Effector memory CD4-positive, alpha-beta T cell (primary cell): ENCODE measurements around the gene SPAG9.

Experiments used
- DNase-seq, 3 donors: peaks; one replicate each; pipeline ENCODE4 v3.0.0-alpha.2; 2020
- H3K27ac ChIP-seq: 2 replicates; pipeline ENCODE4 v1.7.0; 2013; ENCODE audit warnings: mild to moderate bottlenecking, low read length, moderate library complexity; ENCODE audit not compliant: insufficient read depth, poor library complexity, severe bottlenecking
- H3K27me3 ChIP-seq: replicated peaks from 2 replicates; pipeline ENCODE4 v1.7.0; 2013; ENCODE audit warnings: mild to moderate bottlenecking, low read length; ENCODE audit not compliant: insufficient read depth, control insufficient read depth, poor library complexity, severe bottlenecking
- H3K36me3 ChIP-seq: 2 replicates; pipeline ENCODE4 v1.7.0; 2013; ENCODE audit warnings: mild to moderate bottlenecking, low read length, moderate library complexity; ENCODE audit not compliant: control insufficient read depth, insufficient read depth
- H3K4me1 ChIP-seq: 2 replicates; pipeline ENCODE4 v1.7.0; 2013; ENCODE audit warnings: low read length, mild to moderate bottlenecking; ENCODE audit not compliant: control insufficient read depth, insufficient read depth, poor library complexity, severe bottlenecking
- H3K4me3 ChIP-seq: 2 replicates; pipeline ENCODE4 v1.7.0; 2013; ENCODE audit warnings: low read length, low read depth, mild to moderate bottlenecking; ENCODE audit not compliant: insufficient read depth, poor library complexity, severe bottlenecking
- H3K9me3 ChIP-seq: 2 replicates; pipeline ENCODE4 v1.7.0; 2013; ENCODE audit warnings: mild to moderate bottlenecking, low read length, moderate library complexity; ENCODE audit not compliant: control insufficient read depth

SPAG9 gene

DNA sequence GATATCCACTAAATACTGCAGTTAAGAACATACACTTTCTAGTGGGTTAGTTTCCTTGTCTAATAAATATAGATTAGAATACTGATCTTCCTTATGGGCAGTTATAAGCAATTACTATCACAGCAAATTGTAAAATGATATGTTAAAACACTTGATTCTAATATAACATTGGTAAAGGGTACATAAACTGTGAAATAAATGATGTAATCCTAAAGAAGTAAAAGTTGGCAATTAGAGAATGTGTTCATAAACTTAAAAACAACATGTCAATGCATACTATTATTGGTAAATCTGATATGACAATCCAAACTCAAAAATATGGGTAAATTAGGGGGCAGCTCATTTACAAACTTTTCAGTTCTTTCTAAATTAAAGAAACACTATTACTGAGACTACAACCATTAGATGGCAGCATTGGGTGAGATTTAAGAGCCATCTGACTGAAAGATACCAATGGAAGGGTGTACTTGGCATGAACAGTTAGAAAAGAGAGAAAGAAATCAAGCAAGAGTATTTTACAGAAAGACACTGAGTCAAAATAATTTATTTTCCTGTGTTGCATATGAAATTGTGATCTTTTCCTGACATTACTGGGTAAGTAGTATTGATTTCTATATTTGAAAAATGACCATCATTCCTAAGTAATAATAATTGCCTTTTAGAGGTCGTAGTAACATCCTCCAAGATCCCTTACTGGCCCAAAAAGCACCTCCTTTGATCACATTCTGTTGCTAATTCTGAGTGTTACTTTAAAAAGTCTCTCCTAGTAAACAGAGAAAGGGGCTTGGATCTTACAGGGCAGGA is 119.6 kb downstream of the SPAG9 start:
- Histone ChIP-seq H3K27me3 (no peaks in the 10 kb centered on the region), H3K4me3 (no peak overlapping the region), H3K27ac (no peak overlapping the region), H3K36me3 (peaks cover 40% of the 10 kb centered on the region), H3K9me3 (no peaks in the 10 kb centered on the region), H3K4me1 (no peaks in the 10 kb centered on the region)
- DNase-seq, result peak in 1 of 3 donors; percentile 5

DNA sequence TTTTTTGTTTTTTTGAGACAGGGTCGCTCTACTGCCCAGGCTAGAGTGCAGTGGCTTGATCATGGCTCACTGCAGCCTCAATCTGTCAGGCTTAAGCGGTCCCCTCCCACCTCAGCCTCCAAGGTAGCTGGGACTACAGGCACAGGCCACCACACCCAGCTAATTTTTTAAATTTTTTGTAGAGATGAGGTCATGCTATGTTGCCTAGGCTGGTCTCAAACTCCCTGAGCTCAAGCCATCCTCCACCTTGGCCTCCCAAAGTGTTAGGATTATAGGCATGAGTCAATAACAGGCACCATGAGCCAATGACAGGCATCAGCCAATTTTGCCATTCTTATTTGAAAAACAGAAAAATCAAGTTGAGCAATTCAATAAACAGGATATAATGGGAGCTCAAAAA is 125.0 kb downstream of the SPAG9 start:
- Histone ChIP-seq H3K27me3 (no peaks in the 10 kb centered on the region), H3K4me3 (no peak overlapping the region), H3K27ac (no peak overlapping the region), H3K4me1 (no peaks in the 10 kb centered on the region), H3K9me3 (no peaks in the 10 kb centered on the region), H3K36me3 (peaks cover 70% of the 10 kb centered on the region)
- DNase-seq, result no peak

DNA sequence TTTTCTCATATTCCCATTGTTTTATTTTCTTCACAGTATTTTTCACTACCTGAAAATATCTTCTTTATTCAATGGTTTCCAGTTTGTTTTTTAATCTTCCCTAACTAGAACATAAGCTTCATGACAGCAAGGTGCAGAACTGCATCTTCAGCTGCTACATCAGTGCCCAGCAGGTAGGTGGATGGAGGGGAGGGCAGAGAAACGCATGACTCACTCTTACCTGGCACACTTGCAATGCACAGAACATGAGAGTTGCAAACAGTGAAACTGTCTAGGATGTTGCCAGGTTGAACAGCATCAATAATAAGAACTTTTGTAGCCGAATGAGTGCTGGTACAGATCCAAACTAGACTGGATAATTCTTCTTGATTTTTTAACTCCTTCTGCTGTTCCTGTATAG is 127.1 kb downstream of the SPAG9 start:
- Histone ChIP-seq H3K4me1 (no peaks in the 10 kb centered on the region), H3K36me3 (peaks cover 78% of the 10 kb centered on the region), H3K27ac (no peak overlapping the region), H3K27me3 (no peaks in the 10 kb centered on the region), H3K9me3 (no peaks in the 10 kb centered on the region), H3K4me3 (no peak overlapping the region)
- DNase-seq, result no peak

DNA sequence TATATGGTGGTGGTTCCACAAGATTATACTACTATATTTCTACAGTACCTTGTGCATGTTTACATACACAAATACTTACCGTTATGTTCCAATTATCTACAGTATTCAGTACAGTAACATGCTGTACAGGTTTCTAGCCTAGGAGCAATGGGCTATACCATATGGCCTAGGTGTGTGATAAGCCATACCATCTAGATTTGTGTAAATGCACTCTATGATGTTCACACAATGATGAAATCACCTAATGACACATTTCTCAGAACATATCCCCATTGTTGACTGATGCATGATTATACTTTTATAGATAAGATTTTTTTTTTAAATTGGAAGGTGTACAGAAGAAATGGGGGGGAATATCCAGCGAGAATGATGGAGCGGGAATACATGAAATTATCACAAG is 131.5 kb downstream of the SPAG9 start:
- Histone ChIP-seq H3K9me3 (no peaks in the 10 kb centered on the region), H3K4me1 (no peaks in the 10 kb centered on the region), H3K4me3 (no peak overlapping the region), H3K36me3 (peaks cover 64% of the 10 kb centered on the region), H3K27me3 (no peaks in the 10 kb centered on the region), H3K27ac (no peak overlapping the region)
- DNase-seq, result no peak

DNA sequence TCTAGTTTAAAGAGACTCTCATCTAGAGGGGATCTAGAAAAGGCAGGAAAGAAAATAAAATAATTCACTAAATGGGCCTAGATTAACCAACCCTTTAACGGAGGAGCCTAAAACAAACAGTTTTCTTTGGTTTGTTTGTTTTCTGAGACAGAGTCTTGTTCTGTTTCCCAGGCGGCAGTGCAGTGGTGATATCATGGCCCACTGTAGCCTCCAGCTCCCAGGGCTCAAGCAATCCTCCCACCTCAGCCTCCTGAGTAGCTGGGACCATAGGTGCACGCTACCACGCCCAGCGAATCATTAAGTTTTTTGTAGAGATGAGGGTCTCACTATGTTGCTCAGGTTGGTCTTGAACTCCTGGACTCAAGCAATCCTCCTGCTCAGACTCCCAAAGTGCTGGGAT is 132.2 kb downstream of the SPAG9 start:
- Histone ChIP-seq H3K4me3 (no peak overlapping the region), H3K27me3 (no peaks in the 10 kb centered on the region), H3K36me3 (peaks cover 57% of the 10 kb centered on the region), H3K27ac (no peak overlapping the region), H3K4me1 (no peaks in the 10 kb centered on the region), H3K9me3 (no peaks in the 10 kb centered on the region)
- no peak for DNase-seq

DNA sequence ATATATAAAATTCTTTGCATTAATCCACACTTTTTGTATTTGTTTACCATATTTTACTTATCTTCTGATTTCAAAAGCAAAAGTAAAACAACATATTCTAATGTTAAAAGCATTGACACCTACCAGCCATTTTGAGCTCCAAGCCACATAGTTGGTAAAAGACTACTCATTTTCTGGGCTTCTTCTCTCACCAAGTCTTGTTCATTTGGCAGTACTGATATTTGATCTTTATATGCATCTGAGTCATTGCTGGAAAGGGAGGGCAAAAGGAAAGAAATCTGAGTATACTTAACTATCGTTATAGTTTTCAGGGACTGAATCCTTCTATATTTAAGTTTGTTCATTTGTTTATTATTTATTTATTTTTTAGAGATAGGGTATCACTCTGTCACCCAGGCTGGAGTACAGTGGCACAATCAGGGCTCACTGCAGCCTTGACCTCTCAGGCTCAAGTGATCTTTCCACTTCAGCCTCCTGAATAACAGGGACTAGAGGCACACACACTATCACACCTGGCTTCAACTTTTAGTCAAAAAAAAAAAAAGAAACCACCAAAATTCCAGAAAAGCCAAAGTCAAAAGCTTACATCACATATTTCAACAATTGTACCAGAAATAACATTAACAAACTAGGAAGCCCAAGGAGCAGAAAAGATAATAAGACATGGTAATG is 133.5 kb downstream of the SPAG9 start:
- H3K36me3 ChIP-seq, result peaks cover 47% of the 10 kb centered on the region
- no peaks in the 10 kb centered on the region for H3K4me1 ChIP-seq
- H3K9me3 ChIP-seq, result no peaks in the 10 kb centered on the region
- no peak overlapping the region for H3K27ac ChIP-seq
- H3K4me3 ChIP-seq, result no peak overlapping the region
- no peak for DNase-seq
- H3K27me3 ChIP-seq, result no peaks in the 10 kb centered on the region

DNA sequence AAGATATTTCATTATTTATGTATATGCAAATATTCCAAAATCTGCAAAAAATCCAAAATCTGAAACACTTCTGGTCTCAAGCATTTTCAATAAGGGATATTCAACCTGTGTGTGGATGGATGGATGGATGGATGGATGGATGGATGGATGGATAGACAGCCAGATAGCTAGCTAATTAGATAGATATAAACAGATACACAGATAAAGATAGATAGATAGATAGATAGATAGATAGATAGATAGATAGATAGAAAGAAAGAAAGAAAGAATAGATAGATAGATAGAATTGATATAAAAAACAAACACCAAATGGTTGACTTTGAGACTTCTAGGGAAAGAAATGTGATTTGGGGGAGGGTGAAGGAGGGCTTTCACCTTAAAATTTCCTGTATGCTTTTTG is 139.4 kb downstream of the SPAG9 start:
- no peak overlapping the region for H3K27ac ChIP-seq
- H3K9me3 ChIP-seq, result no peaks in the 10 kb centered on the region
- H3K4me3 ChIP-seq, result no peak overlapping the region
- H3K4me1 ChIP-seq, result peaks cover 6% of the 10 kb centered on the region
- no peak for DNase-seq
- H3K36me3 ChIP-seq, result peaks cover 28% of the 10 kb centered on the region
- no peaks in the 10 kb centered on the region for H3K27me3 ChIP-seq

DNA sequence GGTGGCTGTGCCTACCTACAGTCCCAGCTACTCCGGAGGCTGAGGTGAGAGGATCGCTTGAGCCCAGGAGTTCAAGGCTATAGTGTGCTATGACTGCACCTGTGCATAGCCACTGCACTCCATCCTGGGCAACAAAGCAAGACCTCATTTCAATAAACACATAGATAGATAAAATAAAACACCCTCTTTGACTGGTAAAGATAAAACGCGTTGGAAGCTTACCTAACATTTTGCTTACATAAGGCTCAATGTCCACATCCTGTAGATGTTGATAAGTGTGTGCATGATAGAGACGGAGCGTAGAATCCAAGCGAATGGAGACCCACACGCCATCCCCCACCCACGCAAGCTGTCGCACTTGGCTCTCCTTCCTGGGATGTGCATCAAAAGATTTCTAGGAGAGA is 141.1 kb downstream of the SPAG9 start:
- Histone ChIP-seq H3K27ac (no peak overlapping the region), H3K27me3 (no peaks in the 10 kb centered on the region), H3K36me3 (peaks cover 17% of the 10 kb centered on the region), H3K9me3 (no peaks in the 10 kb centered on the region), H3K4me3 (no peak overlapping the region), H3K4me1 (peaks cover 6% of the 10 kb centered on the region)
- DNase-seq, result no peak

DNA sequence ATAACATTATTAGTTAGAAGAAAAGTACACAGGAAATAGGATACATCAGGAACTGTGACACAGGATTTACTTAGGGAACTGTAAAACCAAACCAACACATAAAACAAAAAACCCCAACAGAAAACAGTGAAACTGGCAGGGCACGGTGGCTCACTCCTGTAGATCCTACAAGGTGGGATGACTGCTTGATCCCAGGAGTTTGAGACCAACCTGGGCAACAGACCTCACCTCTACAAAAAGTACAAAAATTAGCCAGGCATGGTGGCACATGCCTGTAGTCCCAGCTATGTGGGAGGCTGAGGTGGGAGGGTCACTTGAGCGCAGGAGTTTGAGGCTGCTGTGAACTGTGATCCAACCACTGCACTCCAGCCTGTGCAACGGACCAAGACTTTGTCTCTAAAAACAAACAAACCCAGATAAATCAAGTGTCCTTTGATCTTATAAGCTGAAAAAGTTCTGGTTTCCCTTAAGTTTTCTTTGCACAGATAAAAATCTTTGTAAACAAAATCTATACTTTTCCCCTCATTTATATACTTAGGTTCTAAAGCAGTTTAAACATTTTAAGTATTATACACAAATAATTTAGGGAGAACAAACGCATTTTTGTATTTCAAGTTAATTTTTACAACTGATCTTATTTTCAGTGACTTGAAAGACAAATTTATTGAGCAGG is 143.0 kb downstream of the SPAG9 start:
- Histone ChIP-seq H3K4me1 (peaks cover 6% of the 10 kb centered on the region), H3K4me3 (no peak overlapping the region), H3K27me3 (no peaks in the 10 kb centered on the region), H3K36me3 (peaks cover 17% of the 10 kb centered on the region), H3K27ac (no peak overlapping the region), H3K9me3 (no peaks in the 10 kb centered on the region)
- DNase-seq, result no peak

DNA sequence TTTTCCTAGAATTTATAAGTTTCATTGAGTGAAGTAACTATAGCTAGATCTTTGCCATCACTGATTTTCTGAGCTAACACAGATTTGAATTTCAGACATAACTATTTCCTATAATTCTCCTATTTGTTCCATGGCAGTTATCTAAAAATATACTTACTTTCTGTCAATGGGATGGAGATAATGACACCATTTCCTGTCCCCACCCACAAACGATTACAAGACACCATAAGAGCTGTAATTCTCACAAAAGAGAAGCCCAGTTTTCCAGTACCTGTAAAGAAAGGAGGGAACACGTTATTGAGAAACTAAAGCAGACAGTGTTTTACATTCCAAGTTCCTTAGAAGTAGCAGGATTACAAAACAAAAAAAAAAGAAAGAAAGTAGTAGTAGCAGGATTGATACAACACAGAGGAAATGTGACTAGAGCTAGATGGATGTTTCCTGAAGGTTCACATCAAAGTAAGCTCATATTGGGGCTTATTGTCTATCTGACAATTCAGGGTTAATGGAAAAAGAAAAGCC is 143.7 kb downstream of the SPAG9 start:
- Histone ChIP-seq H3K36me3 (peaks cover 17% of the 10 kb centered on the region), H3K9me3 (no peaks in the 10 kb centered on the region), H3K4me3 (no peak overlapping the region), H3K27ac (no peak overlapping the region), H3K4me1 (peaks cover 6% of the 10 kb centered on the region), H3K27me3 (no peaks in the 10 kb centered on the region)
- DNase-seq, result no peak
